Spinal cord (tissue), 4 donors: ENCODE measurements around the gene FERD3L. TPM values are rescaled to one million over a fixed set of nuclear protein-coding genes. Genes with fewer than 3 reads are reported as not detected.

Experiments used
- polyA plus RNA-seq, 2 donors: library from polyadenylated mRNA; unstranded; fragments of 120-200 nt; gene quantifications; one replicate each; pipeline ENCODE4 v1.2.1, GENCODE V29; 2013; ENCODE audit not compliant: insufficient read length in 2 of 2
- total RNA-seq, 2 donors: library from RNA; depleted of rRNA in 1 of 2; stranded (reverse); fragments of 120-200 nt in 1 of 2; fragments of >200 nt in 1 of 2; gene quantifications; one replicate each; pipeline versions ENCODE4 v1.2.3 to v1.2.4, GENCODE V29; 2013 to 2014

The FERD3L gene
- total and polyA plus RNA-seq, 4 donors = 0.61 to 2.0 (median 0.89) TPM; not detected in 1

Other genes with a start within 250 kb of the FERD3L start
- 10 to 100 TPM in 1 of 2 donors, 1 to 10 TPM in 1; 6.5 to 19.9 TPM for gene TWIST1, start 27.8 kb downstream of the FERD3L start, total RNA-seq
- 1 to 10 TPM; 5.7 to 6.9 TPM for gene TWIST1, start 27.8 kb downstream of the FERD3L start, polyA plus RNA-seq